22Rv1 (cell line): ENCODE measurements around the gene MRO.

Source experiments
- ZFX ChIP-seq: fragments of 450-650 bp; IDR thresholded peaks from 2 replicates; pipeline ENCODE4 v1.6.1; 2017; ENCODE audit warnings: antibody characterized with exemption, borderline replicate concordance
- TF ChIP-seq, protein P1 (sequence below): fragments of 450-650 bp; IDR thresholded peaks from 2 replicates; pipeline ENCODE4 v1.5.1; 2017; ENCODE audit warnings: mild to moderate bottlenecking

DNA sequence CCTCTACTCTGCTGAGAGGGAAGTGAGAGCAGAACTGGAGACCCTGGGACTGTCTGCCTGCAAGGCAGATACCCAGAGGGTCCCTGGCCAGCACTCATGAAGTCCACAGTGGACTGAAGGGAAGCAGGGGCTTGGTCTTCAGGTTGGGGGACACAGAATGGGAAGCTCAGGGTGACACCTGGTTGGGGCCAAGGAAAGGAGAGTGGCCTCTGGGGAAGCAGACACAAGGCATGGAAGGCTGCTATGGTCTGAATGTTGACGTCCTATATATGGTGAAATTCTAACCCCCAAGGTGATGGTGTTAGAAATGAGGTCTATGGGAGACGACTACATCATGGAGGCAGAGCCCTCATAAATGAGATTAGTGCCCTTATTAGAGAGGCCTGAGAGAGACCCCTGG lies 69.3 kb downstream of the MRO start:
- TF ChIP-seq, protein P1, sequence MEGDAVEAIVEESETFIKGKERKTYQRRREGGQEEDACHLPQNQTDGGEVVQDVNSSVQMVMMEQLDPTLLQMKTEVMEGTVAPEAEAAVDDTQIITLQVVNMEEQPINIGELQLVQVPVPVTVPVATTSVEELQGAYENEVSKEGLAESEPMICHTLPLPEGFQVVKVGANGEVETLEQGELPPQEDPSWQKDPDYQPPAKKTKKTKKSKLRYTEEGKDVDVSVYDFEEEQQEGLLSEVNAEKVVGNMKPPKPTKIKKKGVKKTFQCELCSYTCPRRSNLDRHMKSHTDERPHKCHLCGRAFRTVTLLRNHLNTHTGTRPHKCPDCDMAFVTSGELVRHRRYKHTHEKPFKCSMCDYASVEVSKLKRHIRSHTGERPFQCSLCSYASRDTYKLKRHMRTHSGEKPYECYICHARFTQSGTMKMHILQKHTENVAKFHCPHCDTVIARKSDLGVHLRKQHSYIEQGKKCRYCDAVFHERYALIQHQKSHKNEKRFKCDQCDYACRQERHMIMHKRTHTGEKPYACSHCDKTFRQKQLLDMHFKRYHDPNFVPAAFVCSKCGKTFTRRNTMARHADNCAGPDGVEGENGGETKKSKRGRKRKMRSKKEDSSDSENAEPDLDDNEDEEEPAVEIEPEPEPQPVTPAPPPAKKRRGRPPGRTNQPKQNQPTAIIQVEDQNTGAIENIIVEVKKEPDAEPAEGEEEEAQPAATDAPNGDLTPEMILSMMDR: no peak
- TF ChIP-seq ZFX: no peak
